ENCODE results near the gene KCNQ4.

KCNQ4 gene

DNA sequence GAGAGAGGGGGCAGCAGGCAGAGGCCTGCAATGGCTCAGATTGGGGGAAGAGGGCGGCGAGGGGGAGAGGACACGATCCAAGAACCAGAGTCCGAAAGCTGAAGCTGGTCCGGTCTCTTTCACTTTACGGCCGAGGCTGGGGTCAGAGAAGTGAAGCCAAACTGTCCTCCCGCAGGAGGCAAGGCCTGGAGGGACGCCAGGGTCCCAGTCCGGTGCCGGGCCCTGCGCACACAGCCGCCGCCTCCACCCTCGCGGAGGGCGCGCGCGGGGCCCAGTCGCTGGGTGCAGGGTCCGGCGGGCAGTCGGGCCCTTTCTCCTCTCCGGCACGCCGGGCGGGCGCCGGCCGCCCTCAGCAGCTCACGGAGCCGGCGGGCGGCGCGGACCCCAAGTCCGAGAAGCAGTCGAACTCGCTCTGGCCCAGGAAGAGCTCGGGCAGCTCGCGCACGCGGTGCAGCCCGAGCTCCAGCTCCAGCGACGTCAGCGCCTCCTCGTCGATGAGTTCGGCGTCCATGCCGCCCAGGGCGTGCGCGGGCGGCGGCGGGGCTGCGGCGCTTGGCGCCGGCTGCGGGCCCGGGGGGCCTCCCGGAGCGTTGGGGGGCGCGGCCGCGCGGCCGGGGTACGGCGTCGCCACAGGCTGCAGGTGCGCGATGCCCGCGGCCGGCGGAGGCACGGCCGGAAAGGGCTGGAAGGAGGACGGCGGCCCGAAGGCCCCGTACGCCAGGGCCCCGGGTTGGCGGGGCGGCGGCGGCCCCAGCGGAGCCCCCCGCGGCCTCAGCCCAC lies 77.8 kb downstream of the KCNQ4 start:
- peak; percentile 40 for DNase-seq (ENCODE audit: low spot score)

DNA sequence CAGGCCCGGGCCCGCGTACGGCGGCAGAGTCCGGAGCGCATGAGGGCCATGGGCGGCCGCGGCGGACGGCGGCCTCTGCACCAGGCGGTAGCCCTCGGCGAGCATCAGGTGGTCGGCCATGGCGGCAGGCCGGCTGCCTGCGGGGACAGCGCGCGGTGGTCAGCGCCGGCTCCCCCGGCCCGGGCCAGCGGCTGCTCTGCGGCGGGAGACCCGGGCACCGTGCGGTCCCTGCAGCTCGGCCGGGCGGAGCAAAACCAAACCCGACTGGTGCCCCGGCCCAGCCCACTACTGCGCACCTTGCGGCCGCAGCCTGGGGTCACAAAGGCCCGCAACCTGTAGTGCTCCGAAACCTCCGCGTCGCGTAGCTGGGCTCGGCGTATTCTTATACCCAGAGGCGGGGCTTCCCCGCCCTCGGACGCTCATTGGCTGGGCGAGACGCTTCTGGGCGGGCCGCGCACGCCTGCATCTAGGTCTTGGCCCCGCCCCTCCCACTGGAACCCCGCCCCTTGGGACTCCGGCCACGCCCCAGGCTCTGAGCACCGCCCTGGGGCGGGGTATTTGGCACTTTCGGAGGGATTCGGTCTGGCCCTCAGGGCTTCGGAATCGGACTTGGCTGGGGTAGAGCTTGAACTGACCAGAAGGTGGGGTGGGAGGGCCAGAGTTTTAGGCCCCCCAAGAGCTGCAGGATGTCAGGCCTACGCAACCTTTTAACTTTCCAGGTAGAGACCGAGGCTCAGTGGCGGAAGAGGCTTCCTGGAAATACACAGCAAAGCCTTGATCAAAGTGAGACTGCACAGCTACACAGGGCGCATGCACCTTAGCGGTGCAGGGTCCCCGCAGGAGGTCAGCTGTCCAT lies 78.6 kb downstream of the KCNQ4 start, which contains the start of gene CITED4:
TSS of gene CITED4 (minus strand) at position 356 of the 856 bp plus-strand sequence. CDS start at position 120, 236 bp downstream.
- peak; percentile 91 for DNase-seq (ENCODE audit: low spot score)

DNA sequence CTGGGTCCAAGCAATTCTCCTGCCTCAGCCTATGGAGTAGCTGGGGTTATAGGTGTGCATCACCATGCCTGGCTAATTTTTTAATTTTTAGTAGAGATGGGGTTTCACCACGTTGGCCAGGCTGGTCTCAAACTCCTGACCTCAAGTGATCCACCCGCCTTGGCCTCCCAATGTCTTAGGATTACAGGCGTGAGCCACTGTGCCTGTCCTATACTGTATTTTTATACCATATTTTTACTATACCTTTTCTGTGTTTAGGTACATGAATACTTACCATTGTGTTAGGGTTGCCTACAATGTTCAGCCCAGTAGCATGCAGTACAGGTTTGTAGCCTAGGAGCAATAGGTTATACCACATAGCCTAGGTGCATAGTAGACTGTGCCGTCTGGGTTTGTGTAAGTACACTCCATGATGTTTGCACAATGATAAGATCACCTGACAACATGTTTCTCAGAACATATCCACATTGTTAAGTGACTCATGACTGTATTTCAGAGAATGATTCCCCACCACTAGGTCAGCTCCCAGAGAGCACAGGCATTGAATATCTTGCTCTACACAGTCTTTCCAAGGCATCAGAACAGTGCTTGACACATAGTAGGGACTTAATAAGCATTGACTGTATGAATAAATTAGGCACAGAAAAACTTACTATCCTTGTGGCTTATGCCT lies 84.6 kb downstream of the KCNQ4 start:
- no peak for DNase-seq (ENCODE audit: low spot score)

DNA sequence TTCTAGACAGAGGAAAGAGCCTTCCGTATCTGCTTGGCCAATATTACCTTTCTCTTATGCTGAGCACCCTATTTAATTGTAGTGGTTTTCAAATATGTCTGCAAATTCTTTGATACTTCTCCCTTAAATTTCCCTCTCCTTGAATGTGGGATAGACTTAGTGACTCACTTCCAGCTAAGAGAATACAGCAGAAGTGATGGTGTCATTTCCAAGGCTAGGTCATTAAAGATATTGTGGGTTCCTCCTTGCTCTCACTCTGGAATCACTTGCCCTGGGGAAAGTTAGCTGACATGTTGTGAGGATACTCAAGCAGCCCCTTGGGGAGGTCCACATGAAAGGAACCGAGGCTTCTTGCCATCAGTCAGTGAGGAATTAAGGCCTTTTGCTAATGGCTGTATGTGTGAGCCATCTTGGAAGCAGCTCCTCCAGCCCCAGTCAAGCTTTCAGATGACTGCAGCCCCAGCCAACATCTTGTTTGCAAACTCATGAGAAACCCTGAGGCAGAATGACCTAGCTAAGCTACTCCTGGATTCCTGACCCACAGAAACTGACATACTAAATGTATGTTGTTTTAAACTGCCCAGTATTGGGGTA lies 86.6 kb downstream of the KCNQ4 start:
- no peak for DNase-seq (ENCODE audit: low spot score)

DNA sequence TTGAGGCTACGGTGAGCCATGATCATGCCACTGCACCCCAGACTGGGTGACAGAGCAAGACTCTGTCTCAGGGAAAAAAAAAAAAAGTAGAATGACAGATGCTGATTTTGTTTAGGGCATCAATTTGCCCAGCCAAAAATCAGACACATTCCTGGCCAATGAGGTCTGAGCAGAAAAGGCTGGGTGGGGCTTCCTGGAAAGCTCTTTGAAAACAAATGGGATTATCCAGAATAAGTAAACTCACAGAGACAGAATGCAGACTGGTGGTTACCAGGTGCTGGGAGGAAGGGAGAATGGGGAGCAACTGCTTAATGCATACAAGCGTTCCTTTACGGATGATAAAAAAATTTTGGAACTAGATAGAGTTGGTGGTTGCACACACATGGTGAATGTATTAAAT lies 88.7 kb downstream of the KCNQ4 start:
- DNase-seq (ENCODE audit: low spot score), result no peak

DNA sequence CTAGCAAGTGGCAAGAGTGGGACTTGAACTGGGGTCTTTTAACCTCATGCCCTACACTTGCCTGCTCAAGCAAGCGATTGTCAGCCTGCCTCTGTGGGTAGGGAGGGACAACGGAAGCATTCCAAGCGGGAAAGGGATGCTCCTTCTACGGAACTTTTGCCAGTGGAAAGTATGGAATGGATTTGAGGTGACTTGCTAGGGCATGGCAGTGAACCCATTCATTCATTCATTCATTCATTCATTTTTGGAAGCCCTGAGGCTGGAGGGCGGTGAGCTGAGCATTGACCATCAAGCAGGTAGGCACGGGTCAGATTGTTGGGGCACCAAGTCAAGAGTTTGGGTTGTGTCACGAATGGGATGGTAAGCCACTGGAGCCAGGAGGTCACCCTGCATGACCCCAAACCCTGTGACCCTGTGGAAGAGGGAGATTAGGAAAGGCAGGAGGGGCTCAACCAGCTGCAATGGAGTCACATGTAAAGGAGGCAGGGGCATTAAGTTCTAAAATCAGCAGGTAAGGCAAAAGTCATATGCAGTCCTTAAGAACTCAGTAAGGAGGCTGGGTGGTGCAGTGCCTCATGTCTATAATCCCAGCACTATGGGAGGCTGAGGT lies 90.4 kb downstream of the KCNQ4 start:
- DNase-seq (ENCODE audit: low spot score), result no peak

DNA sequence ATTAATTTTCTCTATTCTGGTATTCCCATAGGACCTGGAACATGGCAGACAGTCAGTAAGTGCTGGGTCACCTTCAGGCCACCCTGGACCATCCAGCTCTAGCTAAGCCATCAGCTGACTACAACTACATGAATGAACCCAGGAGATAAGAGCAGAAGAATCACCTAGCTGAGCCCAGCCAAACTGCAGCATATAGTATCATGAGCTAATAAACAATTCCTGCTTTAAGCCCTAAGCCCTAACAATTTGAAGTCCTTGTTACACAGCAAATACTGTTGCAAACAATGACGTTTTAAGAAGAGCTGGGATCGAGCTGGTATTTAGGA lies 92.8 kb downstream of the KCNQ4 start:
- no peak for DNase-seq (ENCODE audit: low spot score)

DNA sequence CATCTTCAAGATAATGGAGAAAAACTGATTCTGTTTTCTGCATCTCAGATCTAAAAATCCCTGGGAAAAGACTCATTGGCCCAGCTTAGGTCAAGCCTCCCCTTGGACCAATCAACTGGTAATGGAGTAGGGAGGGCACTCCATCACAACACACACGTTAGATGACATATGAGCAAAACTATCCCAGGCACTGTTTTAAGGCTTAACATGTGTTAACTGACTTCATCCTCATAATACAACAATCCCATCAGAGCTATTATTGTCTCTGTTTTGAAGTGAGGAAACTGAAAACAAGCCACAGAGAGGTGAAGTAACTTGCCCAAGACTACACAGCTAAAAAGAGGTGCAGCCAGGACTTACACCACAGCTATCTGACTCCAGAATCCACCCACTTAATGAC lies 93.3 kb downstream of the KCNQ4 start:
- DNase-seq (ENCODE audit: low spot score), result no peak

DNA sequence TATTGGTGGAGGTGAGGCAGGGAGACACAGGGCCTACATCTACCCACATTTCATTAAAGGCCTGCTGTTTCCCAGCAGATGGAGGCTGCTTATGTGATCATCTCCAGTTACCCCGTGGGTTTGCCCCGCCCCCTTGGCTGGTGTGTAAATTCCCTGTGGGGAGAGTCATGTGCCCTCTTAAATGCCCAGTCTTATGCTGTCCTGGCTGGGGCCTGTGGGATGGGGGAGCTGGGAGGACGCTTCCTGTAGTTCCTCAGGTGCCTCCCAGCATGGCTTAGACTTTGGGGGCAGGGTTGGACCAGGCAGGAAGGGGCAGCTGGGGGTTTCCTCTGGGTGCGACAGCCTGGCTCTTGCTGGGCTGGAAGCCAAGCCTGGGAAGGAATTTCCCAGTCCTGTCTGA lies 94.1 kb downstream of the KCNQ4 start:
- DNase-seq (ENCODE audit: low spot score), result peak; percentile 67

DNA sequence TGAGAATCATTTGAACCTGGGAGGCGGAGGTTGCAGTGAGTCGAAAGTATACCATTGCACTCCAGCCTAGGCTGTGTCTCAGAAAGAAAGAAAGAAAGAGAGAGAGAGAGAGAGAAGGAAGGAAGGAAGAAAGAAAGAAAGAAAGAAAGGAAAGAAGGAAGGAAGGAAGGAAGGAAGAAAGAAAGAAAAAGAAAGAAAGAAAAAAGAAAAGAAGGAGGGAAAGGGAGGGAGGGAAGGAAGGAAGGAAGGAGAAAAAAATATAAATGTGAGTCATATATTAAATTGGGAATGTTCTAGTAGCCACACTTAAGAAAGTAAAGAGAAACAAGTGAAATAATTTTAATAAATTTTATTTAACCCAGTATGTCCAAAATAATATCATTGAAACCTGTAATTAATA lies 95.3 kb downstream of the KCNQ4 start:
- DNase-seq (ENCODE audit: low spot score), result no peak

DNA sequence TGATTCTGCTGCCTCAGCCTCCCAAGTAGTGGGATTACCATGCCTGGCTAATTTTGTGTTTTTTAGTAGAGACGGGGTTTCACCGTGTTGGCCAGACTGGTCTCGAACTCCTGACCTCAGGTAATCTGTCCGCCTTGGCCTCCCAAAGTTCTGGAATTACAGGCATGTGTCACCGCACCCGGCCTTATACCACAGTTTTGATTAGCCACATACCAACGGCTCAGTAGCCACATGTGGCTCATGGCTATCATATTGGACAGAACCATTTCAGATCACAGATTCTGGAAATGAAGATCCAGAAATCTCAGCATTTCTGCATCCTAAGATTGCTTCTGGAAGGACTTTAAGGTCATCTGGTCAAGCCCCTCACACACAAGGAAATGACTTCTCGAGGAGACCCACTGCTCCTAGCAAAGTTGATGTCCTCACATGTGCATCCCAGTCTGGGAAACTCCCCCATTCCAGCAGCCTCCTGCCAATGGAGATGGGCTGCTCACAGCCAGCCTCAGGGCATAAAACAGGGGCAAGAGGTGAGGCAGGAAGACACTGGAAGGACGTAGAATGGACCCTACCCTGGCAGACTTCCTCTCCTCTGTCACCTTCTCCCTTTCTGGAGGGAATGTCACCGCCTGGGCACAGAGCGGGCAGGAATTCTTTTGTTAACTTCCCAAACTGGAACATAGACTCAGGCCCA lies 96.0 kb downstream of the KCNQ4 start:
- no peak for DNase-seq (ENCODE audit: low spot score)

DNA sequence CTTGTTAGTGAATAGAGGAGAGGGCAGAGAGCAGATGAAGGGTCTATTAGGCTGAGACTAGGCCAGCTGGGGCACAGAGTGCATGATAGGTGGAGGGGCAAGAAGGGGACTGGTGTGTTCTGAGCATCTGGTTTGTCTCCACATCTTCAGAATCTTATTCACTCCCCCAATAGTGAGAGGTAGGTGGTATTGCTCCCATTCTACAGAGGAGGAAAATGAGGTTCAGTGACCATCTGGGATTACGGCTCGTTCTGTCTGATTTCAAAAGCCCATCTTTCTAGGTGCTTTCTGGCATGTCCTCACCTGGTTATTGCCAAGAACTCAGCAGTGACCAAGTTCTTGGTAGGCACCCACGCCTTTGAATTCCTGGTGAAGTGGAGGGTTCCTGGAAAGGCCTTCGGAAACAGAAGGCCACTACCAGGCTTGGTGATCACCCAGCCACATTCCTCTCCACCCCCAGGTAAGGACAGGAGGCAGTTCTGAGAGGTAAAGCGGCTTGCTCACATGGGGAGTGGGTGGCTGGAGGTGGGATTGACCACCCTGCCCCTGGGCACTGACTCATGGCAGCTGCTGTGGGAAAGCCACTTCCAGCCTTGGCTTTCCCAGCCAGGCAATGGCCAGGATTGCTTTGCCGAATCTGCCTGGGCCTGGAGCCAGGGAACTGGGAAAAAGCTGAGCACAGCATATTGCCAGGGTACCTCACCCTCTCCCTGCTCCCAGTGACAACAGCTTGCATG lies 97.4 kb downstream of the KCNQ4 start:
- DNase-seq (ENCODE audit: low spot score), result no peak

DNA sequence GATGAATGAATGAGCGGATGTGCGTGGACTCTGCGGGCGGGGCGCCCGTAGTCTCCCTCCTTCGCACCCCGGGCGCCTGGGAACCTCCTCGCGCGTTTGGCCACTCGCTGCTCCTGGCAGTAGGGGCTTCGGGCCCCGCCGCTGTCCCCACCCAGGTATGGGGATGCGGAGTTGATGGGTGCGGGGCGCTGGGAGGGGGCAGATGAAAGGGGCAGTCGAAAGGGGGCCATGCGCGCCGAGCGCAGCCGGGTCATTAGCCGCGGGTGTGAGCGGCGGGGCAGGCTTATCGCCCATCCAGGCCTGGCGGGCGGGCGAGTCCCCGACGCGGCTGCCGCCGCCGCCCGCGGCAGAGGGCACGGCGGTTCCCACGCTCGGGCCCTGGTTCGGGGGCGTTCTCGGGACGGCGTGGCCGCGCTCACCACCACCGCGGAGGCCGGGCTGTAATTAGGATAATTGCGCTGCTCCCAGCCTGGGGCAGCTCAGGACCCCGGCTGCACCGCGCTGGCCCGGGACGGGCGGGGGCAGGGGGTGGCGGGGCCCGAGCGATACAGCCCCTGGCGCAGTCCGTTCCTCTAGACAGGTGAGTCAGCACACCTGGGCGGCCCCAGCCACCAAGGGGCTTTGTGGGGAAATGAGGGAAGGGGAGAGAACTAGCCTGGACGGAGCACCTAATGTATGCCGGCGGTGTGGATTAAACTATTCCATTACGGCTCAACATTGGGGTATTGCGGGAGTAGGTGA lies 100.6 kb downstream of the KCNQ4 start:
- no peak for DNase-seq (ENCODE audit: low spot score)

DNA sequence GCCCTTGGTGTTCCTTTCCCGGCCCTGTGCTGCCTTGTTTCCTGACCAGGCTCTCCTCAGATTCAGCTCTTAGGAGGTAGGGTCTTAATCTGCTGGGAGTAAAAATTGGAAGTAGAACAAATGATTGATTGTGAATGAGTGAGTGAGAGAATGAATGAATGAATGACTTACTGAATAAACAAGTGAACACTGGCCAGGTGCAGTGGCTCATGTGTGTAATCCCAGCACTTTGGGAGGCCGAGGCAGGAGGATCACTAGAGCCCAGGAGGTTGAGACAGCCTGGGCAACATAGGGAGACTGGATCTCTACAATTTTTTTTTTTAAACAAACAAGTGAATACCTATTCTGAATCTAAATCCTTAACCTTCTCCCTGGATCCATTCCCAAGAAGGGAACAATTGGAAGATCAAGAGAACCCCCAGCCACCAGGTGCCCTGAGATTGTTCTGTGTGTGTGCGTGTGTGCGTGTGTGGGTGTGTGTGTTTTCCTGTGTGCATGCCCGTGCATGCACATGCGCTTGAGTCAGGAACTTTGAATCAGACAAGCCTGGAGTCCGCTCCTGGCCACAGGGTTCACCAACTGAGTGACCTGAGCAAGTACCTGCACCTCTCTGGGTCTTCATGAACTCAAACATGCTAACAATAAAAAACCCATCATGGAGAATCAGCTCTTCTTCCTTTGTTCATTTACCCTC lies 102.9 kb downstream of the KCNQ4 start:
- no peak for DNase-seq (ENCODE audit: low spot score)

DNA sequence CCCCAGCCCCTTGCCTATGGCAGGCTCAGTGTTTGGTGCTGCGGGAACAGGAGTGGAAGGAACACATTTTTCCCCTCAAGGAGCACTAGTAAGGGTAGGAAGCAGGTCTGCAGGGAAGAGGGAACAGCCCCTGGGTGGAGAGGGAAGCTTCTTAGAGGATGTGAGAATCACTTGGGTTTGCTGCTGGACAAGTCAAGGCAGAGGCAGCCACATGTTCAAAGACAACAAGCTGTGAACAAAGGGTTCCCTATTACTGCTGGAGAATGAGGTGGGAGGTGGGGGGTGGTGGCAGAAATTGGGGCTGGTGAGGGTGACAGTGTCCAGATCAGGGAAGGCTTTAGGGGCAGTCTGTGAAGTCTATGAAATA lies 103.4 kb downstream of the KCNQ4 start:
- DNase-seq (ENCODE audit: low spot score), result no peak

DNA sequence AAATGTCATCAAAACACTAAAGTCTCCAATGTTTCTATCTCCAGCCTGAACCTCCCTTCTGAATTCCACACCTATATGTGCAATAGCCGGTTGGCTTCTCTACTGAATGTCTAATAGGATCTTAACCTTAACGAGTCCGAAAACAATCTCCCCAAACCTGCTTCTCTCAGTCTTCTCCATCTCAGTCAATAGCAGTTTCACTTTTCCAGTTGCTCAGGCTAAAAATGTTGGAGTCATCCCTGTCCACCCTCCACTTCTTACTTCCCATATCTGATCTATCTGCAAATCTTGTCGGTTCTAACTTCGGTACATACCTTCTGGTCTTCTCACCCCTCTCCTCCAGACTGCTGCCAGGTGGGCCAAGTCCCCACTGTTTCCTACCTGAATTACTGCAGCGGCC lies 104.1 kb downstream of the KCNQ4 start:
- no peak for DNase-seq (ENCODE audit: low spot score)
